Neural progenitor cell (in vitro differentiated cells): ENCODE measurements around the gene ISY1. TPM values are rescaled to one million over a fixed set of nuclear protein-coding genes. Genes with fewer than 3 reads are reported as not detected.
"Not testable (repeated sequence)": the region's sequence is repeated elsewhere in the genome, so short reads cannot be mapped to it uniquely, and the experiment has no call there.

Experiments used
- DNase-seq: peaks from one replicate; pipeline ENCODE4 v3.0.0-alpha.2; 2016; ENCODE audit warnings: low spot score
- H2AFZ ChIP-seq: fragments of 200-600 bp; sonication (generic); replicated peaks from 2 replicates; pipeline ENCODE4 v1.6.1; 2016; ENCODE audit warnings: antibody characterized with exemption
- H3F3A ChIP-seq: fragments of 200-600 bp; sonication (generic); 2 replicates; pipeline ENCODE4 v1.6.1; 2016; ENCODE audit warnings: antibody characterized with exemption, low read depth
- H3K27ac ChIP-seq: fragments of 200-600 bp; sonication (generic); 2 replicates; pipeline ENCODE4 v1.5.1; 2016; ENCODE audit warnings: mild to moderate bottlenecking
- H3K27me3 ChIP-seq: fragments of 200-600 bp; sonication (generic); 2 replicates; pipeline ENCODE4 v1.6.1; 2016; ENCODE audit warnings: mild to moderate bottlenecking, moderate library complexity
- H3K36me3 ChIP-seq: fragments of 200-600 bp; sonication (generic); 2 replicates; pipeline ENCODE4 v1.5.1; 2016
- H3K4me1 ChIP-seq: fragments of 200-600 bp; sonication (generic); 2 replicates; pipeline ENCODE4 v1.6.1; 2016; ENCODE audit warnings: mixed run types
- H3K4me2 ChIP-seq: fragments of 200-600 bp; sonication (generic); 2 replicates; pipeline ENCODE4 v1.6.1; 2016
- H3K4me3 ChIP-seq: fragments of 200-600 bp; sonication (generic); 2 replicates; pipeline ENCODE4 v1.5.1; 2016
- H3K79me2 ChIP-seq: fragments of 200-600 bp; sonication (generic); 2 replicates; pipeline ENCODE4 v1.6.1; 2016; ENCODE audit warnings: low read depth
- H3K9ac ChIP-seq: fragments of 200-600 bp; sonication (generic); 2 replicates; pipeline ENCODE4 v1.6.1; 2016
- H3K9me3 ChIP-seq: fragments of 200-600 bp; sonication (generic); 2 replicates; pipeline ENCODE4 v1.5.1; 2016; ENCODE audit warnings: low read depth
- H4K20me1 ChIP-seq: fragments of 200-600 bp; sonication (generic); 2 replicates; pipeline ENCODE4 v1.6.1; 2016; ENCODE audit warnings: low read depth
- H3K27ac Mint-ChIP-seq: 3 replicates; pipeline ENCODE4 v1.8.0; 2021; ENCODE audit warnings: mixed read lengths
- H3K27me3 Mint-ChIP-seq: 2 replicates; pipeline ENCODE4 v1.8.0; 2022; ENCODE audit warnings: low read depth, mild to moderate bottlenecking, inconsistent platforms, moderate library complexity, mixed read lengths; ENCODE audit not compliant: insufficient read depth
- H3K36me3 Mint-ChIP-seq: 3 replicates; pipeline ENCODE4 v1.8.0; 2021; ENCODE audit warnings: mixed read lengths
- H3K4me1 Mint-ChIP-seq: 3 replicates; pipeline ENCODE4 v1.8.0; 2021; ENCODE audit warnings: mixed read lengths
- H3K4me3 Mint-ChIP-seq: 3 replicates; pipeline ENCODE4 v1.8.0; 2021; ENCODE audit warnings: mild to moderate bottlenecking, moderate library complexity, mixed read lengths
- H3K9me3 Mint-ChIP-seq: 3 replicates; pipeline ENCODE4 v1.8.0; 2020; ENCODE audit warnings: mixed read lengths
- CTCF ChIP-seq: fragments of 200-600 bp; sonication (generic); IDR thresholded peaks from 2 replicates; pipeline ENCODE4 v1.5.1; 2017; ENCODE audit warnings: antibody characterized with exemption, mild to moderate bottlenecking
- EZH2 ChIP-seq: fragments of 200-600 bp; sonication (generic); IDR thresholded peaks from 2 replicates; pipeline ENCODE4 v1.6.1; 2017; ENCODE audit warnings: antibody characterized with exemption, mild to moderate bottlenecking, moderate library complexity
- EZH2phosphoT487 ChIP-seq: fragments of 200-600 bp; sonication (generic); IDR thresholded peaks from 2 replicates; pipeline ENCODE4 v1.6.1; 2017; ENCODE audit warnings: antibody characterized with exemption
- total RNA-seq: library from RNA; depleted of rRNA; stranded (reverse); fragments of >200 nt; gene quantifications from 2 replicates; pipeline ENCODE4 v1.2.3, GENCODE V29; 2015; ENCODE audit warnings: low replicate concordance

ISY1 gene
- total RNA-seq, 1 donor from 2014 or later: 31.9 TPM

GRCh38 chr3:129144786-129145185, 16.1 kb downstream of the ISY1 start:
- Histone ChIP-seq H3K4me3 (no peak overlapping the region), H3K4me1 (no peaks in the 10 kb centered on the region), H3K4me2 (no peak overlapping the region), H3K27ac (no peak overlapping the region), H3K9ac (no peak overlapping the region), H3F3A (no peaks in the 10 kb centered on the region), H3K36me3 (no peaks in the 10 kb centered on the region), H3K9me3 (no peaks in the 10 kb centered on the region), H4K20me1 (no peaks in the 10 kb centered on the region), H2AFZ (no peak overlapping the region), H3K79me2 (no peaks in the 10 kb centered on the region), H3K27me3 (no peaks in the 10 kb centered on the region)
- Mint-ChIP-seq H3K9me3 (no peaks in the 10 kb centered on the region), H3K27me3 (no peaks in the 10 kb centered on the region), H3K36me3 (peaks cover 6% of the 10 kb centered on the region), H3K27ac (no peak overlapping the region), H3K4me3 (no peak overlapping the region), H3K4me1 (no peaks in the 10 kb centered on the region)
- no peak for DNase-seq
- TF ChIP-seq CTCF (no peak), EZH2phosphoT487 (no peak), EZH2 (no peak)

GRCh38 chr3:129141011-129141410, 19.9 kb downstream of the ISY1 start:
- not testable (repeated sequence) for DNase-seq, H3K27ac Mint-ChIP-seq, H3K36me3 ChIP-seq, H3K4me3 Mint-ChIP-seq, H2AFZ ChIP-seq, H3K4me1 Mint-ChIP-seq, H3K9ac ChIP-seq, H3K9me3 Mint-ChIP-seq, H3K27ac ChIP-seq, H3F3A ChIP-seq, H3K4me1 ChIP-seq, H3K27me3 ChIP-seq, H3K36me3 Mint-ChIP-seq, H3K79me2 ChIP-seq, H3K27me3 Mint-ChIP-seq, H4K20me1 ChIP-seq, H3K4me3 ChIP-seq, H3K4me2 ChIP-seq, H3K9me3 ChIP-seq

GRCh38 chr3:129139911-129140310, 21.0 kb downstream of the ISY1 start:
- no peak overlapping the region for H3K4me3 ChIP-seq
- H3K9me3 ChIP-seq: no peaks in the 10 kb centered on the region
- no peak overlapping the region for H3K9ac ChIP-seq
- H3K4me2 ChIP-seq: no peak overlapping the region
- H3K27ac ChIP-seq: no peak overlapping the region
- Mint-ChIP-seq H3K4me1 (no peaks in the 10 kb centered on the region), H3K9me3 (no peaks in the 10 kb centered on the region), H3K36me3 (peaks cover 3% of the 10 kb centered on the region), H3K27ac (no peak overlapping the region), H3K4me3 (no peak overlapping the region), H3K27me3 (no peaks in the 10 kb centered on the region)
- H3F3A ChIP-seq: no peaks in the 10 kb centered on the region
- H3K79me2 ChIP-seq: no peaks in the 10 kb centered on the region
- no peak for TF ChIP-seq CTCF
- no peak for TF ChIP-seq EZH2
- no peak for TF ChIP-seq EZH2phosphoT487
- H2AFZ ChIP-seq: no peak overlapping the region
- no peaks in the 10 kb centered on the region for H4K20me1 ChIP-seq
- no peaks in the 10 kb centered on the region for H3K27me3 ChIP-seq
- H3K36me3 ChIP-seq: no peaks in the 10 kb centered on the region
- no peak for DNase-seq
- no peaks in the 10 kb centered on the region for H3K4me1 ChIP-seq

GRCh38 chr3:129136275-129136674, 24.6 kb downstream of the ISY1 start:
- H3K4me1 Mint-ChIP-seq, H3K27me3 Mint-ChIP-seq: not testable (repeated sequence)
- peaks cover 22% of the 10 kb centered on the region for H3K36me3 Mint-ChIP-seq

More at GRCh38 chr3:129136275-129136674, 24.6 kb downstream of the ISY1 start:
- not testable (repeated sequence) for H3K9ac ChIP-seq, H3K36me3 ChIP-seq, H3K4me1 ChIP-seq, H3K27ac Mint-ChIP-seq, H3K4me3 ChIP-seq, H3K79me2 ChIP-seq, H3K27me3 ChIP-seq, H2AFZ ChIP-seq, DNase-seq, H3K27ac ChIP-seq, H3K4me2 ChIP-seq, H4K20me1 ChIP-seq, H3F3A ChIP-seq, H3K9me3 Mint-ChIP-seq, H3K4me3 Mint-ChIP-seq, H3K9me3 ChIP-seq
